H1 (cell line): Measurements from ENCODE around the gene FBXO30.

Source experiments
- CREB1 ChIP-seq: IDR thresholded peaks from 2 replicates; pipeline ENCODE4 v1.6.1; 2012; ENCODE audit warnings: inconsistent platforms
- CTCF ChIP-seq, 3 experiments: IDR thresholded peaks; 1 replicate in 2 of 3; 2 replicates in 1 of 3; pipeline versions ENCODE4 v1.5.1 to v1.6.1; 2011; ENCODE audit warnings: low read length in 3 of 3, mild to moderate bottlenecking in 3 of 3, inconsistent platforms in 2 of 3, low read depth in 1 of 3, moderate library complexity in 1 of 3; ENCODE audit not compliant: insufficient read depth in 1 of 3; ENCODE audit errors: control extremely low read depth in 1 of 3
- POLR2A ChIP-seq, 2 experiments: IDR thresholded peaks; 1 replicate in 1 of 2; 2 replicates in 1 of 2; pipeline ENCODE4 v1.6.1; 2011; ENCODE audit warnings: low read depth in 2 of 2, low read length in 2 of 2, mild to moderate bottlenecking in 2 of 2; ENCODE audit errors: control extremely low read depth in 1 of 2
- RAD21 ChIP-seq, 2 experiments: IDR thresholded peaks in 1 of 2; conservative IDR thresholded peaks in 1 of 2; 2 replicates each; pipeline ENCODE4 v1.6.1; 2011; ENCODE audit warnings: low read depth in 2 of 2, low read length in 2 of 2, improper control_type of control experiment in 1 of 2, inconsistent platforms in 1 of 2, mild to moderate bottlenecking in 1 of 2, moderate library complexity in 1 of 2
- TBP ChIP-seq: IDR thresholded peaks from 2 replicates; pipeline ENCODE4 v1.6.1; 2011; ENCODE audit warnings: low read depth, low read length, improper control_type of control experiment
- TCF12 ChIP-seq: IDR thresholded peaks from 2 replicates; pipeline ENCODE4 v1.6.1; 2011; ENCODE audit warnings: low read depth, mild to moderate bottlenecking, low read length
- TF ChIP-seq, protein P1 (sequence below): IDR thresholded peaks from 2 replicates; pipeline ENCODE4 v1.6.1; 2012; ENCODE audit warnings: inconsistent platforms

DNA sequence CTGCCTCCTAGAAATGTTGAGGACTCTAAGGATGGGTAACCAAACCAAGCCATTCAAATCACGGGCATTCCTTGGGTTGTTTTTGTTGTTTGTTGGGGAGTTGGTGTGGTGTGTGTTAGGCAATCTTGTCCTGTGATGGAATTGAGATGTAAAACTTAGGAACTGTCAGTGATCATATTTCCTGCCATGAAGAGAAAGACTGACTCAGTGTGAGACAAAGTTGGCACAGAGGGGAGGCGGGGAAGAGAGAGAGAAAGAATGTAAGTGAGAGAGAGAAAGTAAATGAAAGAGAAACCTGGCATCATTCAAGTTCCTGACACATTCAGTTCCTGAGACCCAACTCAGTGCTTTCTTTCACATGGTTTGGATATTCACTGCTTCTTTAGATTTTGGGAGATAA lies 21.6 kb upstream of the FBXO30 start:
- TF ChIP-seq TCF12 (no peak), POLR2A (IDR thresholded peaks at IDR 0.05; ENCODE audit: control extremely low read depth in 1 of 2, low read depth in 2 of 2, low read length in 2 of 2) (no peak), TBP (no peak), CTCF (IDR thresholded peaks at IDR 0.05; ENCODE audit: control extremely low read depth in 1 of 3, insufficient read depth in 1 of 3, low read depth in 1 of 3, low read length in 3 of 3) (no peak), RAD21 (IDR thresholded peaks at IDR 0.05 in 1 of 2, conservative IDR thresholded peaks at IDR 0.05 in 1 of 2; ENCODE audit: low read depth in 2 of 2, low read length in 2 of 2) (no peak), CREB1 (no peak)
- TF ChIP-seq, protein P1, sequence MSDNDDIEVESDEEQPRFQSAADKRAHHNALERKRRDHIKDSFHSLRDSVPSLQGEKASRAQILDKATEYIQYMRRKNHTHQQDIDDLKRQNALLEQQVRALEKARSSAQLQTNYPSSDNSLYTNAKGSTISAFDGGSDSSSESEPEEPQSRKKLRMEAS = no peak
